Mesothelial cell of epicardium (in vitro differentiated cells): ENCODE measurements around the gene CMSS1. TPM values are rescaled to one million over a fixed set of nuclear protein-coding genes. Genes with fewer than 3 reads are reported as not detected.

Source experiments
- DNase-seq, 2 experiments: peaks; one replicate each; pipeline ENCODE4 v3.0.0; 2021; ENCODE audit warnings: low spot score in 2 of 2; ENCODE audit not compliant: unreplicated experiment in 2 of 2
- H3K27ac Mint-ChIP-seq: 2 replicates; pipeline ENCODE4 v1.8.0; 2021; ENCODE audit warnings: mixed read lengths
- H3K27me3 Mint-ChIP-seq: 2 replicates; pipeline ENCODE4 v1.8.0; 2021; ENCODE audit warnings: low read depth, mixed read lengths
- H3K36me3 Mint-ChIP-seq: 2 replicates; pipeline ENCODE4 v1.8.0; 2021; ENCODE audit warnings: mixed read lengths
- H3K4me1 Mint-ChIP-seq: 2 replicates; pipeline ENCODE4 v1.8.0; 2021; ENCODE audit warnings: mixed read lengths
- H3K4me3 Mint-ChIP-seq: 2 replicates; pipeline ENCODE4 v1.8.0; 2021; ENCODE audit warnings: mild to moderate bottlenecking, moderate library complexity, mixed read lengths
- H3K9me3 Mint-ChIP-seq: 2 replicates; pipeline ENCODE4 v1.8.0; 2021; ENCODE audit warnings: mixed read lengths
- CTCF ChIP-seq: fragments of 200-600 bp; sonication (generic); IDR thresholded peaks from one replicate; pipeline ENCODE4 v1.5.0; 2021; ENCODE audit warnings: antibody characterized with exemption; ENCODE audit not compliant: unreplicated experiment
- total RNA-seq: library from RNA; stranded (reverse); gene quantifications from 3 replicates; pipeline ENCODE4 v1.2.1, GENCODE V29; 2021

Gene CMSS1
- total RNA-seq, 1 donor from 2014 or later = 30.0 TPM

DNA sequence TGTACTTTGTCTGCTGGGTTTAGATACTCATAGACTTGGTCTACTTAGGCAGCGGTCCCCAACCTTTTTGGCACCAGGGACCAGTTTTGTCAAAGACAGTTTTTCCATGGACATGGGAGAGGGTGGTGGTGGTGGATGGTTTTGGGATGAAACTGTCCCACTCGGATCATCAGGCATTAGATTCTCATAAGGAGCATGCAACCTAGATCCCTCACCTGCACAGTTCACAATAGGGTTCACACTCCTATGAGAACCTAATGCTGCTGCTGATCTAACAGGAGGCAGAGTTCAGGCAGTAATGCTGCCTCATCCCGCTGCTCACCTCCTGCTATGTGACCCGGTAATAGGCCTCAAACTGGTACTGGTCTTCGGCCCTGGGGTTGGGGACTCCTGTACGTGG lies 45.3 kb downstream of the CMSS1 start:
- Mint-ChIP-seq H3K9me3 (no peaks in the 10 kb centered on the region), H3K4me3 (no peak overlapping the region), H3K27ac (no peak overlapping the region), H3K4me1 (peaks cover 30% of the 10 kb centered on the region), H3K27me3 (no peaks in the 10 kb centered on the region), H3K36me3 (peaks cover 18% of the 10 kb centered on the region)
- no peak for TF ChIP-seq CTCF
- no peak for DNase-seq

DNA sequence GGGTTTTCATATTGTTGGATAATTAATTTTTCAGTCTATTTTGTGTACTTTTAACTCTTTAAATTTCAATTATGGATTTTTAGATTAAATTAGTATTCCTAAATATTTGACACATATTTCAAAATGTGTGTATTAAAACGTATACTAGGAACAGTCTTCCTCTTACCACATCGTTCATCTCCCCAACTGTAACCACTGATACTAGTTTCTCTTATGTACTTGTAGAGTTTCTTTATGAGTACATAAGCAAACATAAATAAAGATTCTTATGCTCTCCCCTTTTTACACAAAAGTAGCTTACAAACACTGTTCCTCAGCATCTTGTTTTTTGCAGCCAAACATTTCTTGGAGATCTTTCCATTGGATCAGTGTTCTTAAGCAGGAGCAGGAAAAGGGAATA lies 45.9 kb downstream of the CMSS1 start:
- no peak overlapping the region for H3K27ac Mint-ChIP-seq
- no peak overlapping the region for H3K4me3 Mint-ChIP-seq
- H3K36me3 Mint-ChIP-seq = peaks cover 18% of the 10 kb centered on the region
- H3K4me1 Mint-ChIP-seq = peaks cover 32% of the 10 kb centered on the region
- H3K27me3 Mint-ChIP-seq = no peaks in the 10 kb centered on the region
- no peaks in the 10 kb centered on the region for H3K9me3 Mint-ChIP-seq
- TF ChIP-seq CTCF = no peak
- DNase-seq = no peak

GRCh38 chr3:99864289-99864688 lies 46.6 kb downstream of the CMSS1 start:
- H3K9me3 Mint-ChIP-seq = no peaks in the 10 kb centered on the region
- H3K4me3 Mint-ChIP-seq = no peak overlapping the region
- TF ChIP-seq CTCF = no peak
- peaks cover 18% of the 10 kb centered on the region for H3K36me3 Mint-ChIP-seq
- H3K27ac Mint-ChIP-seq = no peak overlapping the region
- H3K27me3 Mint-ChIP-seq = no peaks in the 10 kb centered on the region
- H3K4me1 Mint-ChIP-seq = peaks cover 27% of the 10 kb centered on the region
- no peak for DNase-seq

GRCh38 chr3:99865321-99865720 lies 47.7 kb downstream of the CMSS1 start:
- Mint-ChIP-seq H3K36me3 (peaks cover 18% of the 10 kb centered on the region), H3K4me3 (no peak overlapping the region), H3K9me3 (no peaks in the 10 kb centered on the region), H3K4me1 (peaks cover 25% of the 10 kb centered on the region), H3K27ac (no peak overlapping the region), H3K27me3 (no peaks in the 10 kb centered on the region)
- no peak for TF ChIP-seq CTCF
- no peak for DNase-seq

GRCh38 chr3:99866261-99866761 lies 48.6 kb downstream of the CMSS1 start:
- Mint-ChIP-seq H3K4me3 (no peak overlapping the region), H3K36me3 (peaks cover 18% of the 10 kb centered on the region), H3K9me3 (no peaks in the 10 kb centered on the region), H3K4me1 (peaks cover 21% of the 10 kb centered on the region), H3K27ac (no peak overlapping the region), H3K27me3 (no peaks in the 10 kb centered on the region)
- TF ChIP-seq CTCF = no peak
- DNase-seq = no peak
